ENCODE data around the gene JAKMIP1. TPM values are rescaled to one million over a fixed set of nuclear protein-coding genes. Genes with fewer than 3 reads are reported as not detected.

The JAKMIP1 gene
- total RNA-seq, 1 donor from 2014 or later = 0.89 TPM

- Mint-ChIP-seq H3K27ac (no peak overlapping the region), H3K4me3 (ENCODE audit: low read depth) (no peak overlapping the region), H3K9me3 (ENCODE audit: low read depth) (no peaks in the 10 kb centered on the region), H3K36me3 (ENCODE audit: insufficient read depth) (no peaks in the 10 kb centered on the region), H3K4me1 (ENCODE audit: low read depth) (no peaks in the 10 kb centered on the region), H3K27me3 (peaks cover 30% of the 10 kb centered on the region)
- no peak for DNase-seq (ENCODE audit: low spot score, unreplicated experiment)
- TF ChIP-seq CTCF (IDR thresholded peaks at IDR 0.05; ENCODE audit: unreplicated experiment) = no peak
Observed at GRCh38 chr4:6154875-6155274, 45.5 kb downstream of the JAKMIP1 start.

GRCh38 chr4:6153874-6154273, 46.5 kb downstream of the JAKMIP1 start:
- Mint-ChIP-seq H3K27ac (no peak overlapping the region), H3K27me3 (peaks cover 30% of the 10 kb centered on the region), H3K9me3 (ENCODE audit: low read depth) (no peaks in the 10 kb centered on the region), H3K4me1 (ENCODE audit: low read depth) (no peaks in the 10 kb centered on the region), H3K36me3 (ENCODE audit: insufficient read depth) (no peaks in the 10 kb centered on the region), H3K4me3 (ENCODE audit: low read depth) (no peak overlapping the region)
- no peak for TF ChIP-seq CTCF (IDR thresholded peaks at IDR 0.05; ENCODE audit: unreplicated experiment)
- DNase-seq (ENCODE audit: low spot score, unreplicated experiment) = no peak

GRCh38 chr4:6152869-6153705, 47.3 kb downstream of the JAKMIP1 start:
- H3K9me3 Mint-ChIP-seq (ENCODE audit: low read depth) = no peaks in the 10 kb centered on the region
- no peak for TF ChIP-seq CTCF (IDR thresholded peaks at IDR 0.05; ENCODE audit: unreplicated experiment)
- H3K27ac Mint-ChIP-seq = no peak overlapping the region
- H3K4me3 Mint-ChIP-seq (ENCODE audit: low read depth) = no peak overlapping the region
- H3K27me3 Mint-ChIP-seq = peaks cover 30% of the 10 kb centered on the region
- DNase-seq (ENCODE audit: low spot score, unreplicated experiment) = no peak
- no peaks in the 10 kb centered on the region for H3K4me1 Mint-ChIP-seq (ENCODE audit: low read depth)
- H3K36me3 Mint-ChIP-seq (ENCODE audit: insufficient read depth) = no peaks in the 10 kb centered on the region

- Mint-ChIP-seq H3K4me3 (ENCODE audit: low read depth) (no peak overlapping the region), H3K36me3 (ENCODE audit: insufficient read depth) (no peaks in the 10 kb centered on the region), H3K4me1 (ENCODE audit: low read depth) (no peaks in the 10 kb centered on the region), H3K9me3 (ENCODE audit: low read depth) (no peaks in the 10 kb centered on the region), H3K27me3 (peaks cover 32% of the 10 kb centered on the region), H3K27ac (no peak overlapping the region)
- no peak for TF ChIP-seq CTCF (IDR thresholded peaks at IDR 0.05; ENCODE audit: unreplicated experiment)
- no peak for DNase-seq (ENCODE audit: low spot score, unreplicated experiment)
Observed at GRCh38 chr4:6150046-6150735, 50.2 kb downstream of the JAKMIP1 start.

GRCh38 chr4:6148506-6149205, 51.7 kb downstream of the JAKMIP1 start:
- Mint-ChIP-seq H3K27me3 (peaks cover 18% of the 10 kb centered on the region), H3K9me3 (ENCODE audit: low read depth) (peaks cover 5% of the 10 kb centered on the region), H3K36me3 (ENCODE audit: insufficient read depth) (no peaks in the 10 kb centered on the region), H3K27ac (no peak overlapping the region), H3K4me1 (ENCODE audit: low read depth) (no peaks in the 10 kb centered on the region), H3K4me3 (ENCODE audit: low read depth) (no peak overlapping the region)
- TF ChIP-seq CTCF (IDR thresholded peaks at IDR 0.05; ENCODE audit: unreplicated experiment) = no peak
- no peak for DNase-seq (ENCODE audit: low spot score, unreplicated experiment)

Measured in progenitor cell of endocrine pancreas (in vitro differentiated cells).